ENCODE data around the gene CIITA.
A peak's percentile ranks its signal among the peaks of the same experiment; 100 is the strongest.
"Not testable (repeated sequence)": the region's sequence is repeated elsewhere in the genome, so short reads cannot be mapped to it uniquely, and the experiment has no call there.

CIITA gene

GRCh38 chr16:10876799-10877341 is at the start of gene CIITA:
TSS of gene CIITA (plus strand) at chr16:10877202. CDS start at chr16:10877331, 129 bp downstream.
- peaks cover 25% of the 10 kb centered on the region for H3K4me1 ChIP-seq (ENCODE audit: control insufficient read depth, insufficient read depth, low read length, unreplicated experiment)
- no peaks in the 10 kb centered on the region for H3K79me2 ChIP-seq (ENCODE audit: control insufficient read depth, insufficient read depth, low read length, unreplicated experiment)
- H3K36me3 ChIP-seq (ENCODE audit: insufficient read depth, low read length), result no peaks in the 10 kb centered on the region
- H3K4me3 ChIP-seq (ENCODE audit: low read depth, low read length), result no peak within 1 kb of the TSS
- H3K27me3 ChIP-seq (ENCODE audit: insufficient read depth, low read length), result peaks cover 4% of the 10 kb centered on the region; the same call in 1 of the 2 replicates
- no peak within 1 kb of the TSS for H2AFZ ChIP-seq (ENCODE audit: low read length, unreplicated experiment)
- peak within 1 kb of the TSS; percentile 46; the same call in 1 of the 2 replicates for H3K27ac ChIP-seq (ENCODE audit: low read depth, low read length)

- H3K4me1 ChIP-seq (ENCODE audit: control insufficient read depth, insufficient read depth, low read length, unreplicated experiment), result peaks cover 21% of the 10 kb centered on the region
- no peaks in the 10 kb centered on the region for H3K79me2 ChIP-seq (ENCODE audit: control insufficient read depth, insufficient read depth, low read length, unreplicated experiment)
- no peak overlapping the region for H3K4me3 ChIP-seq (ENCODE audit: low read depth, low read length)
- H3K27me3 ChIP-seq (ENCODE audit: insufficient read depth, low read length), result no peaks in the 10 kb centered on the region
- H3K27ac ChIP-seq (ENCODE audit: low read depth, low read length), result peak overlapping the region; percentile 81
- H2AFZ ChIP-seq (ENCODE audit: low read length, unreplicated experiment), result peak overlapping the region; percentile 40
- no peaks in the 10 kb centered on the region for H3K36me3 ChIP-seq (ENCODE audit: insufficient read depth, low read length)
Measured at GRCh38 chr16:10827691-10828341, 49.2 kb upstream of the CIITA start.

- Histone ChIP-seq H3K4me3 (ENCODE audit: low read depth, low read length) (peak overlapping the region; percentile 26), H3K36me3 (ENCODE audit: insufficient read depth, low read length) (no peaks in the 10 kb centered on the region), H3K27ac (ENCODE audit: low read depth, low read length) (peak overlapping the region; percentile 81), H2AFZ (ENCODE audit: low read length, unreplicated experiment) (peak overlapping the region; percentile 57), H3K27me3 (ENCODE audit: insufficient read depth, low read length) (no peaks in the 10 kb centered on the region), H3K79me2 (ENCODE audit: control insufficient read depth, insufficient read depth, low read length, unreplicated experiment) (no peaks in the 10 kb centered on the region), H3K4me1 (ENCODE audit: control insufficient read depth, insufficient read depth, low read length, unreplicated experiment) (peaks cover 21% of the 10 kb centered on the region)
Measured at GRCh38 chr16:10828851-10829366, 48.1 kb upstream of the CIITA start.

GRCh38 chr16:10829390-10830098 is 47.5 kb upstream of the CIITA start:
- H3K4me3 ChIP-seq (ENCODE audit: low read depth, low read length), result peak overlapping the region; percentile 26
- not testable (repeated sequence) for H3K36me3 ChIP-seq (ENCODE audit: insufficient read depth, low read length); H3K79me2 ChIP-seq (ENCODE audit: control insufficient read depth, insufficient read depth, low read length, unreplicated experiment); H3K27me3 ChIP-seq (ENCODE audit: insufficient read depth, low read length)
- H2AFZ ChIP-seq (ENCODE audit: low read length, unreplicated experiment), result peak overlapping the region; percentile 57
- H3K27ac ChIP-seq (ENCODE audit: low read depth, low read length), result peak overlapping the region; percentile 81
- peaks cover 21% of the 10 kb centered on the region for H3K4me1 ChIP-seq (ENCODE audit: control insufficient read depth, insufficient read depth, low read length, unreplicated experiment)

GRCh38 chr16:10830240-10830639 is 46.8 kb upstream of the CIITA start:
- not testable (repeated sequence) for H3K79me2 ChIP-seq (ENCODE audit: control insufficient read depth, insufficient read depth, low read length, unreplicated experiment); H3K36me3 ChIP-seq (ENCODE audit: insufficient read depth, low read length); H3K4me3 ChIP-seq (ENCODE audit: low read depth, low read length); H3K27ac ChIP-seq (ENCODE audit: low read depth, low read length); H2AFZ ChIP-seq (ENCODE audit: low read length, unreplicated experiment); H3K27me3 ChIP-seq (ENCODE audit: insufficient read depth, low read length)
- H3K4me1 ChIP-seq (ENCODE audit: control insufficient read depth, insufficient read depth, low read length, unreplicated experiment), result peaks cover 21% of the 10 kb centered on the region

- H3K27ac ChIP-seq (ENCODE audit: low read depth, low read length), result no peak overlapping the region
- H3K27me3 ChIP-seq (ENCODE audit: insufficient read depth, low read length), result peaks cover 23% of the 10 kb centered on the region
- peaks cover 21% of the 10 kb centered on the region for H3K4me1 ChIP-seq (ENCODE audit: control insufficient read depth, insufficient read depth, low read length, unreplicated experiment)
- no peak overlapping the region for H2AFZ ChIP-seq (ENCODE audit: low read length, unreplicated experiment)
- no peaks in the 10 kb centered on the region for H3K79me2 ChIP-seq (ENCODE audit: control insufficient read depth, insufficient read depth, low read length, unreplicated experiment)
- H3K36me3 ChIP-seq (ENCODE audit: insufficient read depth, low read length), result no peaks in the 10 kb centered on the region
- no peak overlapping the region for H3K4me3 ChIP-seq (ENCODE audit: low read depth, low read length)
Measured at GRCh38 chr16:10831894-10832886, 44.8 kb upstream of the CIITA start.

GRCh38 chr16:10833271-10833670 is 43.7 kb upstream of the CIITA start:
- H3K4me1 ChIP-seq (ENCODE audit: control insufficient read depth, insufficient read depth, low read length, unreplicated experiment), result peaks cover 12% of the 10 kb centered on the region
- no peak overlapping the region for H3K4me3 ChIP-seq (ENCODE audit: low read depth, low read length)
- no peaks in the 10 kb centered on the region for H3K36me3 ChIP-seq (ENCODE audit: insufficient read depth, low read length)
- H3K27ac ChIP-seq (ENCODE audit: low read depth, low read length), result no peak overlapping the region
- H2AFZ ChIP-seq (ENCODE audit: low read length, unreplicated experiment), result no peak overlapping the region
- peaks cover 31% of the 10 kb centered on the region for H3K27me3 ChIP-seq (ENCODE audit: insufficient read depth, low read length)
- H3K79me2 ChIP-seq (ENCODE audit: control insufficient read depth, insufficient read depth, low read length, unreplicated experiment), result no peaks in the 10 kb centered on the region

GRCh38 chr16:10834130-10834529 is 42.9 kb upstream of the CIITA start:
- no peak overlapping the region for H3K4me3 ChIP-seq (ENCODE audit: low read depth, low read length)
- H3K27me3 ChIP-seq (ENCODE audit: insufficient read depth, low read length), result peaks cover 35% of the 10 kb centered on the region
- H3K27ac ChIP-seq (ENCODE audit: low read depth, low read length), result no peak overlapping the region
- peaks cover 4% of the 10 kb centered on the region for H3K4me1 ChIP-seq (ENCODE audit: control insufficient read depth, insufficient read depth, low read length, unreplicated experiment)
- no peak overlapping the region for H2AFZ ChIP-seq (ENCODE audit: low read length, unreplicated experiment)
- no peaks in the 10 kb centered on the region for H3K79me2 ChIP-seq (ENCODE audit: control insufficient read depth, insufficient read depth, low read length, unreplicated experiment)
- H3K36me3 ChIP-seq (ENCODE audit: insufficient read depth, low read length), result no peaks in the 10 kb centered on the region

- Histone ChIP-seq H3K4me1 (ENCODE audit: control insufficient read depth, insufficient read depth, low read length, unreplicated experiment) (no peaks in the 10 kb centered on the region), H3K36me3 (ENCODE audit: insufficient read depth, low read length) (no peaks in the 10 kb centered on the region), H3K27ac (ENCODE audit: low read depth, low read length) (no peak overlapping the region), H3K27me3 (ENCODE audit: insufficient read depth, low read length) (peaks cover 35% of the 10 kb centered on the region), H3K4me3 (ENCODE audit: low read depth, low read length) (no peak overlapping the region), H2AFZ (ENCODE audit: low read length, unreplicated experiment) (no peak overlapping the region), H3K79me2 (ENCODE audit: control insufficient read depth, insufficient read depth, low read length, unreplicated experiment) (no peaks in the 10 kb centered on the region)
Measured at GRCh38 chr16:10834766-10835165, 42.2 kb upstream of the CIITA start.

GRCh38 chr16:10835281-10835931 is 41.6 kb upstream of the CIITA start:
- no peaks in the 10 kb centered on the region for H3K4me1 ChIP-seq (ENCODE audit: control insufficient read depth, insufficient read depth, low read length, unreplicated experiment)
- H3K36me3 ChIP-seq (ENCODE audit: insufficient read depth, low read length), result no peaks in the 10 kb centered on the region
- H2AFZ ChIP-seq (ENCODE audit: low read length, unreplicated experiment), result no peak overlapping the region
- H3K79me2 ChIP-seq (ENCODE audit: control insufficient read depth, insufficient read depth, low read length, unreplicated experiment), result no peaks in the 10 kb centered on the region
- H3K4me3 ChIP-seq (ENCODE audit: low read depth, low read length), result no peak overlapping the region
- H3K27ac ChIP-seq (ENCODE audit: low read depth, low read length), result no peak overlapping the region
- H3K27me3 ChIP-seq (ENCODE audit: insufficient read depth, low read length), result peaks cover 35% of the 10 kb centered on the region

Data from ACC112 (cell line).